HFF-Myc (cell line): ENCODE data around the gene INVS.

Source experiments
- DNase-seq: peaks from one replicate; pipeline ENCODE4 v3.0.0-alpha.2; 2011; ENCODE audit warnings: low read depth; ENCODE audit errors: extremely low read depth
- H3K4me3 ChIP-seq: replicated peaks from 2 replicates; pipeline ENCODE4 v1.5.1; 2011; ENCODE audit warnings: low read depth, mild to moderate bottlenecking, control low read depth, low read length
- CTCF ChIP-seq: IDR thresholded peaks from 2 replicates; pipeline ENCODE4 v1.5.1; 2012; ENCODE audit warnings: mild to moderate bottlenecking, low read depth, low read length, control low read depth; ENCODE audit errors: missing control alignments

The INVS gene

GRCh38 chr9:100104314-100104713 lies 5.3 kb downstream of the INVS start:
- TF ChIP-seq CTCF = no peak
- no peak for DNase-seq
- no peak overlapping the region for H3K4me3 ChIP-seq

- no peak overlapping the region for H3K4me3 ChIP-seq
- no peak for TF ChIP-seq CTCF
- no peak for DNase-seq
Observed at GRCh38 chr9:100105861-100106260, 6.8 kb downstream of the INVS start.

GRCh38 chr9:100106616-100107015 lies 7.6 kb downstream of the INVS start:
- no peak for DNase-seq
- no peak overlapping the region for H3K4me3 ChIP-seq
- no peak for TF ChIP-seq CTCF

- H3K4me3 ChIP-seq = no peak overlapping the region
- DNase-seq = no peak
- no peak for TF ChIP-seq CTCF
Observed at GRCh38 chr9:100108559-100108958, 9.5 kb downstream of the INVS start.

GRCh38 chr9:100111235-100111634 lies 12.2 kb downstream of the INVS start:
- TF ChIP-seq CTCF = no peak
- no peak overlapping the region for H3K4me3 ChIP-seq
- peak; percentile 79 for DNase-seq

GRCh38 chr9:100112677-100113336 lies 13.8 kb downstream of the INVS start:
- DNase-seq = no peak
- TF ChIP-seq CTCF = no peak
- H3K4me3 ChIP-seq = no peak overlapping the region

- DNase-seq = no peak
- H3K4me3 ChIP-seq = no peak overlapping the region
- TF ChIP-seq CTCF = no peak
Observed at GRCh38 chr9:100117316-100117715, 18.3 kb downstream of the INVS start.
